Urinary bladder (tissue), 4 donors: ENCODE results near the gene DUSP28. TPM values are rescaled to one million over a fixed set of nuclear protein-coding genes. Genes with fewer than 3 reads are reported as not detected.
A peak's percentile ranks its signal among the peaks of the same experiment; 100 is the strongest.
"Not testable (repeated sequence)": the region's sequence is repeated elsewhere in the genome, so short reads cannot be mapped to it uniquely, and the experiment has no call there.

Source experiments
- DNase-seq: peaks from one replicate; pipeline ENCODE4 v3.0.0-alpha.2; 2015; ENCODE audit errors: extremely low spot score
- H3K27ac ChIP-seq: one replicate; pipeline ENCODE4 v1.5.1; 2013; ENCODE audit warnings: low read depth, mild to moderate bottlenecking, moderate library complexity
- H3K36me3 ChIP-seq: one replicate; pipeline ENCODE4 v1.6.1; 2013; ENCODE audit warnings: mild to moderate bottlenecking, moderate library complexity; ENCODE audit not compliant: insufficient read depth
- H3K4me1 ChIP-seq: one replicate; pipeline ENCODE4 v1.6.1; 2013; ENCODE audit warnings: mild to moderate bottlenecking, moderate library complexity; ENCODE audit not compliant: insufficient read depth
- H3K4me3 ChIP-seq: one replicate; pipeline ENCODE4 v1.5.1; 2013; ENCODE audit warnings: low read depth, low read length
- WGBS: extraction: QIAGEN DNeasy Blood & Tissue Kit; methylation state at CpG from one replicate; pipeline ENCODE4 v1.1.7; 2013; 5-methylcytosine and 5-hydroxymethylcytosine counted together
- polyA plus RNA-seq: library from polyadenylated mRNA; stranded (reverse); fragments of 200-250 nt; gene quantifications from one replicate; pipeline ENCODE4 v1.2.3, GENCODE V29; 2013
- total RNA-seq: library from RNA; depleted of rRNA; stranded (reverse); fragments of >200 nt; gene quantifications from one replicate; pipeline ENCODE4 v1.2.3, GENCODE V29; 2014
- donor health status: healthy with polysubstance abuse.
- donor health status: healthy.

DUSP28 gene
- total and polyA plus RNA-seq, 2 donors = 2.8 to 5.8 TPM

DNA sequence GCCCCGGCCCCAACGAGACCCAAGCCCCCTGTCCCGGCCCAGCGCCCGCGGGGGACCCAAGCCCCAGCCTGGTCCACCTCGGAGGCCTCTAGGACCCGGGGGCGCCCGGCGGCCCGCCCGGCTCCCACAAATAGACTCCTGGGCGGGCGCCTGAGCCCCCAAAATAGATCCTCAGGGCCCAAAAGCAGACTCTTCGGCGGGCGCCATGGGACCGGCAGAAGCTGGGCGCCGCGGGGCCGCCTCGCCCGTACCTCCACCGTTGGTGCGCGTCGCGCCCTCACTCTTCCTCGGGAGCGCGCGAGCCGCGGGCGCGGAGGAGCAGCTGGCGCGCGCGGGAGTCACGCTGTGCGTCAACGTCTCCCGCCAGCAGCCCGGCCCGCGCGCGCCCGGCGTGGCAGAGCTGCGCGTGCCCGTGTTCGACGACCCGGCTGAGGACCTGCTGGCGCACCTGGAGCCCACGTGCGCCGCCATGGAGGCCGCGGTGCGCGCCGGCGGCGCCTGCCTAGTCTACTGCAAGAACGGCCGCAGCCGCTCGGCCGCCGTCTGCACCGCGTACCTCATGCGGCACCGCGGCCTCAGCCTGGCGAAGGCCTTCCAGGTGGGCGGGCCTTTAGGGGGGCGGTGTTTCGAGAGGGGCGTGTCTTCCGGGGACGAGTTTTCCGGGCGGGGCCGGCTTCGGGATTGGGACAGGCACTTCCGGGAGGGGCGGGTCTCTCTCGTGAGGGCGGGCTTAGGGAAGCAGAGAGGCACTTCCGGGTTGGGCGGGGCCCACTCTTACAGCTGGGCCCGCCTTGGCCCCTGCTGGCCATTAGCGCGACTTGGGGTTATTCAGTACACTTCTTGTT, 545 bp downstream of the DUSP28 start:
- H3K36me3 ChIP-seq = no peaks in the 10 kb centered on the region
- WGBS = under 1% methylated on average over 101 of the region's 101 CpGs
- H3K4me1 ChIP-seq = no peaks in the 10 kb centered on the region
- DNase-seq = peak; percentile 96
- H3K4me3 ChIP-seq = peak overlapping the region; percentile 84
- H3K27ac ChIP-seq = peak overlapping the region; percentile 97

- Histone ChIP-seq H3K4me3 (peak overlapping the region; percentile 34), H3K4me1 (no peaks in the 10 kb centered on the region), H3K36me3 (no peaks in the 10 kb centered on the region), H3K27ac (peak overlapping the region; percentile 95)
- no peak for DNase-seq
- 29% methylated on average over 14 of the region's 14 CpGs for WGBS
Measured at GRCh38 chr2:240561325-240561971, 1.3 kb downstream of the DUSP28 start.

- not testable (repeated sequence) for H3K4me3 ChIP-seq, H3K4me1 ChIP-seq, H3K36me3 ChIP-seq, DNase-seq, H3K27ac ChIP-seq
- WGBS = 97% methylated on average over 17 of the region's 17 CpGs
Measured at GRCh38 chr2:240563231-240563630, 3.1 kb downstream of the DUSP28 start.

DNA sequence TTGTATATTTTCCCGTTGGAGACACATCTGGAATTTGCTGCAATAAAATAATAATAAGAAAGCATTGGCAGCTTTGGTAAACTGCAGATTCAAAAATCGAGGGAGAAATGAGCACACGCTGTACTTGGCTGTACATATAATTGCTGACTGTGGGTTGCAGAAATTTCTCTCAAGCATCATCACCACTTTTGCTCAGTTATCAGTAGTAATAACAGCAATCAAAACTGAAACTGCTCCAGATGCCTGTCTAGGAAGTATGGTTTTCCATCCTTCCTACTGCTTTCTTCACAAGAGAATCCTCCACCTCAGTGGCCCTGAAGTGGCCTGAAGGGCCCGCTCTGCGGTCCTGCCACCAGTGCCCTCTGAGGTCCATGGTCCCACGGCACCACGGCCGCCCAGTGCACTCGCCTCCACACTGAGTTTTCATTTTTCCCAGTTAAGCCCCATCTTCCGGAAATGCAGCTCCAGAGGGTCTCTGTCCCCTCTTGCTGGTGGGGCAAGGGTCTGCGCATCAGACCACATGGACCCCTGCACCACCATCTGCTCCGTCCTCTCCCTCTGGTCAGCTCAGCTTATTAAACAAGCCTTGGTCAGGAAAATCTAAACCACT, 3.9 kb downstream of the DUSP28 start:
- Histone ChIP-seq H3K27ac (no peak overlapping the region), H3K4me1 (peaks cover 2% of the 10 kb centered on the region), H3K36me3 (no peaks in the 10 kb centered on the region), H3K4me3 (no peak overlapping the region)
- 92% methylated on average over 12 of the region's 12 CpGs for WGBS
- no peak for DNase-seq

GRCh38 chr2:240564561-240565332, 4.6 kb downstream of the DUSP28 start:
- Histone ChIP-seq H3K4me1 (peaks cover 2% of the 10 kb centered on the region), H3K27ac (peak overlapping the region; percentile 46), H3K36me3 (no peaks in the 10 kb centered on the region), H3K4me3 (no peak overlapping the region)
- 81% methylated on average over 10 of the region's 10 CpGs for WGBS
- no peak for DNase-seq

GRCh38 chr2:240565333-240566202, 5.4 kb downstream of the DUSP28 start:
- WGBS = 55% methylated on average over 26 of the region's 26 CpGs
- H3K36me3 ChIP-seq = no peaks in the 10 kb centered on the region
- peak overlapping the region; percentile 77 for H3K27ac ChIP-seq
- DNase-seq = peak; percentile 35
- H3K4me1 ChIP-seq = peaks cover 2% of the 10 kb centered on the region
- no peak overlapping the region for H3K4me3 ChIP-seq

DNA sequence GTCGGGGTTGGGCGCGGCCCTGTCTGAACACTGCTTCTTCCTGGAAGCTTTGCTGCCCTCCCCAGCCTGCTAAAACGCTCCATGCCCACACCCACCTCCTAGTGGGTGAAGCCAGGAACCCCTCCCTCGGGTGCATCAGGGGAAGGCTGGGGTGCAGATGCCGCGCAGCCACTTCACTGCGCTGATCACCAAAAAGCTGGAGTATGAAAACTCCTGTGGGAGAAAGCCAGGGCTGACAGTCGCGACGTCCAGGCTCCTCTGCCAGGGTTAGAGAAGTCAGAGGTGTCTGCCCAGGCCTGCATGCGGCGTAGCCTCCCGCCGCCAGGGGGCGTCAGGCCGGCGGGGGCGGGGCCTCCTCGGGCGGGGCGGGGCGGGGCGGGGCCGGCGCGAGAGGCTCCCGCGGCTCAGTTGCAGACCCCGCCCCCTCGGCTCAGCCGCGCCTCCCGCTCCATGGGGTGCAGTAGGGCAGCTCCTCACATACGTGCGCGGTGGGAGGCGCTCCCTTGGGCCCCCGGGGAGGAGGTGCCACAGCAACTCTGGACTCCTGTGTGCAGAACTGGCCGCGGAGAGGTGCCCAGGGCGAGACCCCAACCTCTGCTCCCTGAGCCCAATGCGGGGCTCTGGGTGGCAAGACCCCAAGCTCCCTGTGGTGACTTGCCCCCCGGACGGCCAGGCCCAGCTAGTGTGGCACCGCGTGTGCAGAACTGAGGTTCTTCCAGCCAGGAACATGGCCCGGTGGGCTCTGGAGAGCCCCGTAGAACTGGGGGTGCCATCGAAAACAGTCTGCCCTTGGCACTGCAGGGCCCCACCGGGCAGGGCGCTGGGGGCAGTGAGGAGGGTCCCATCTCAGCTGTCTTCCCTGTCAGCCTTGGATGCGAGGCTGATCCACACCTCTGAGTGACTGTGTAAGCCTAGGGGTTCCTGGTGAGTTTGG, 6.3 kb downstream of the DUSP28 start:
- peaks cover 2% of the 10 kb centered on the region for H3K4me1 ChIP-seq
- no peaks in the 10 kb centered on the region for H3K36me3 ChIP-seq
- DNase-seq = peak; percentile 46
- H3K27ac ChIP-seq = peak overlapping the region; percentile 77
- 8% methylated on average over 53 of the region's 53 CpGs for WGBS
- peak overlapping the region; percentile 8 for H3K4me3 ChIP-seq

GRCh38 chr2:240567137-240567871, 7.1 kb downstream of the DUSP28 start:
- DNase-seq = no peak
- H3K4me1 ChIP-seq = peaks cover 2% of the 10 kb centered on the region
- peak overlapping the region; percentile 66 for H3K4me3 ChIP-seq
- 43% methylated on average over 26 of the region's 26 CpGs for WGBS
- H3K36me3 ChIP-seq = no peaks in the 10 kb centered on the region
- peak overlapping the region; percentile 76 for H3K27ac ChIP-seq

DNA sequence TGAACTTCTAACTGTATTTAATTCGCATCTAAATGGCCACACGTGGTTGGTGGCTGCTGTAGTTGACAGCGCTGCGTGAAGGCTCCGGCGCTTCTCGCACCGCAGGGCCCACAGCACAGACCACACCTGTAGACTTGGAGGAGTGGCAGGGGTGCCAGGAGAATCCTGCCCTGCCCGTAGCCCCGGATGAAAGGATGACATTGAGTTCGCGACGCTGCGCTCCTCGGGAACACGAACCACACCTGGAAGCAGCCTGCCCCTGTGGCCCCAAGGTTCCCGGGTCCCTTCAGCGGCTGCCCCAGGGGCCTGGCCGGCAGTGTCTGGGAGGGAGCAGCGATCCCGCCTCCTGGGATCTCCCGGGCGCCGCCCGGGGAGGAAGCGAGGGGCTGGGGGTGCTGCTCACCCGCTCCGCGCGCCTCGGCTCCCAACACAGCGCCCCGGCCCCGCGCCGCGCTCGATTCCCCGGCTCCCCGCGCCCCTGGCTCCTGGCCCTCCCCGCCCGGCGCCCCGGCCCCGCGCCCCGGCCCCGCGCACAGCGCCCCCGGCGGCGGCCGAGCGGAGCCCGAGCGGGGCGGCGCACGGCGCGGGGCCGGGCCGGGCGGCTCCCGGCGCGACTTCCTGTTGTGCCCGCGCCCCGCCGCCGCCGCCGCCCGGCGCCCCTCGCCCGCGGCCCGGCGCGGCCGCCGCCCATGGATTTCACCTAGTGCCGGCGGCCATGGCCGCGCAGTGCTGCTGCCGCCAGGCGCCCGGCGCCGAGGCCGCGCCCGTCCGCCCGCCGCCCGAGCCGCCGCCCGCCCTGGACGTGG, 7.9 kb downstream of the DUSP28 start, which contains the start of gene RNPEPL1:
Gene RNPEPL1, plus strand, starts transcription at position 613 of the 806 bp plus-strand sequence. Its CDS starts 103 bp downstream, at position 716.
- Histone ChIP-seq H3K36me3 (no peaks in the 10 kb centered on the region), H3K27ac (peak within 1 kb of the TSS; percentile 76), H3K4me1 (peaks cover 2% of the 10 kb centered on the region), H3K4me3 (peak within 1 kb of the TSS; percentile 66)
- under 1% methylated on average over 100 of the region's 106 CpGs for WGBS
- no peak for DNase-seq

DNA sequence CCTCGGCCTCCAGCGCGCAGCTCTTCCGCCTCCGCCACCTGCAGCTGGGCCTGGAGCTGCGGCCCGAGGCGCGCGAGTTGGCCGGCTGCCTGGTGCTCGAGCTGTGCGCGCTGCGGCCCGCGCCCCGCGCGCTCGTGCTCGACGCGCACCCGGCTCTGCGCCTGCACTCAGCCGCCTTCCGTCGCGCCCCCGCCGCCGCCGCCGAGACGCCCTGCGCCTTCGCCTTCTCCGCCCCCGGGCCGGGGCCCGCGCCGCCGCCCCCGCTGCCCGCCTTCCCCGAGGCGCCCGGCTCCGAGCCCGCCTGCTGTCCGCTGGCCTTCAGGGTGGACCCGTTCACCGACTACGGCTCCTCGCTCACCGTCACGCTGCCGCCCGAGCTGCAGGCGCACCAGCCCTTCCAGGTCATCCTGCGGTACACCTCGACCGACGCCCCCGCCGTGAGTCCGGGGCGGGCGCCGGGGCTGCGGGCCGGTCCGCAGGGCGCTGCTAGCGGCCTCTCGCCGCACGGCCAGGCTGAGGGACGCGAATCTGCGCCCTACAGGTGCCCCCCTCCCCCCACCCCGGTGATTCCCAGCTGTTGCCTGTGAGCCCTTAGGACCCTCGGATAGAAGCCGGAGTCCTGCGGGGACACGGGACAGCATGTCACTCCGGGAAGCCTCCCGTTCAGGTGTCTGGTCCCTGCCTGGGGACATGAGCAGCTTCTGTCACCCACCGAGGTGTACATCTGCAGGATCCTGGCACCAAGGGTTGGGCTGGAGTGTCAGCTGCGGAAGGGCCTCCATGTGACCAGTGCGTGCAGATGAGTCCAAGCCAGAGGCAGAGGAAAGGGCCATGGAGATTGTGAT, 8.7 kb downstream of the DUSP28 start:
- WGBS = 2% methylated on average over 93 of the region's 93 CpGs
- H3K27ac ChIP-seq = no peak overlapping the region
- peak overlapping the region; percentile 66 for H3K4me3 ChIP-seq
- H3K36me3 ChIP-seq = no peaks in the 10 kb centered on the region
- no peak for DNase-seq
- peaks cover 2% of the 10 kb centered on the region for H3K4me1 ChIP-seq
